SH-SY5Y (cell line): Measurements from ENCODE around the gene NEUROD2.

Source experiments
- GATA2 ChIP-seq: IDR thresholded peaks from 2 replicates; pipeline ENCODE4 v1.6.1; 2011; ENCODE audit warnings: mild to moderate bottlenecking, low read depth, low read length
- GATA3 ChIP-seq: IDR thresholded peaks from 2 replicates; pipeline ENCODE4 v1.6.1; 2011; ENCODE audit warnings: low read depth, mild to moderate bottlenecking, low read length, moderate library complexity

NEUROD2 gene

GRCh38 chr17:39628655-39629493, 21.2 kb upstream of the NEUROD2 start:
- TF ChIP-seq GATA2 (no peak), GATA3 (no peak)

GRCh38 chr17:39627712-39628516, 20.2 kb upstream of the NEUROD2 start:
- TF ChIP-seq GATA3: no peak
- no peak for TF ChIP-seq GATA2

GRCh38 chr17:39627047-39627711, 19.5 kb upstream of the NEUROD2 start:
- TF ChIP-seq GATA2 (no peak), GATA3 (no peak)

GRCh38 chr17:39626171-39627046, 18.7 kb upstream of the NEUROD2 start, which contains the start of gene PPP1R1B:
PPP1R1B (plus strand) TSS chr17:39626952; CDS start chr17:39627393, 441 bp downstream.
- TF ChIP-seq GATA3: no peak
- TF ChIP-seq GATA2: no peak

- TF ChIP-seq GATA2 (no peak), GATA3 (no peak)
These were observed 17.6 kb upstream of the NEUROD2 start for GRCh38 chr17:39625198-39625785.

- TF ChIP-seq GATA2 (no peak), GATA3 (no peak)
These were observed 16.6 kb upstream of the NEUROD2 start for GRCh38 chr17:39624313-39624712.

GRCh38 chr17:39623356-39623950, 15.7 kb upstream of the NEUROD2 start:
- no peak for TF ChIP-seq GATA3
- TF ChIP-seq GATA2: no peak

- TF ChIP-seq GATA3 (no peak), GATA2 (no peak)
These were observed 14.8 kb upstream of the NEUROD2 start for GRCh38 chr17:39622380-39623006.

- TF ChIP-seq GATA2: no peak
- TF ChIP-seq GATA3: no peak
These were observed 14.0 kb upstream of the NEUROD2 start for GRCh38 chr17:39621523-39622379.

GRCh38 chr17:39619786-39620101, 12.0 kb upstream of the NEUROD2 start:
- TF ChIP-seq GATA3 (no peak), GATA2 (no peak)

GRCh38 chr17:39618956-39619785, 11.5 kb upstream of the NEUROD2 start:
- TF ChIP-seq GATA3 (no peak), GATA2 (no peak)
